H9 (cell line): Measurements from ENCODE around the gene SIGLEC10. TPM values are rescaled to one million over a fixed set of nuclear protein-coding genes. Genes with fewer than 3 reads are reported as not detected.

Experiments
- DNase-seq: peaks from one replicate; pipeline ENCODE4 v3.0.0-alpha.2; 2017
- H2AFZ ChIP-seq: one replicate; pipeline ENCODE4 v1.6.1; 2013; ENCODE audit warnings: mild to moderate bottlenecking, low read length, control low read depth, moderate library complexity
- H2AK5ac ChIP-seq: 2 replicates; pipeline ENCODE4 v1.6.1; 2013; ENCODE audit warnings: low read length, control low read depth, mixed read lengths; ENCODE audit not compliant: insufficient read length
- H2BK120ac ChIP-seq: one replicate; pipeline ENCODE4 v1.6.1; 2013; ENCODE audit warnings: low read depth, mild to moderate bottlenecking, low read length, control low read depth, inconsistent platforms; ENCODE audit not compliant: poor library complexity, severe bottlenecking
- H2BK12ac ChIP-seq: 2 replicates; pipeline ENCODE4 v1.6.1; 2013; ENCODE audit warnings: low read length, control low read depth, mixed read lengths, low read depth; ENCODE audit not compliant: insufficient read length
- H2BK15ac ChIP-seq: 2 replicates; pipeline ENCODE4 v1.6.1; 2013; ENCODE audit warnings: low read depth, low read length, control low read depth
- H2BK20ac ChIP-seq: one replicate; pipeline ENCODE4 v1.6.1; 2013; ENCODE audit warnings: low read depth, mild to moderate bottlenecking, low read length, control low read depth, inconsistent platforms; ENCODE audit not compliant: poor library complexity, severe bottlenecking
- H2BK5ac ChIP-seq: 2 replicates; pipeline ENCODE4 v1.6.1; 2013; ENCODE audit warnings: low read length, control low read depth, mixed read lengths; ENCODE audit not compliant: insufficient read length
- H3K14ac ChIP-seq: 2 replicates; pipeline ENCODE4 v1.6.1; 2013; ENCODE audit warnings: low read length, control low read depth; ENCODE audit not compliant: insufficient read depth
- H3K18ac ChIP-seq: 2 replicates; pipeline ENCODE4 v1.6.1; 2013; ENCODE audit warnings: low read depth, mild to moderate bottlenecking, mixed read lengths, low read length, control low read depth; ENCODE audit not compliant: insufficient read length
- H3K23ac ChIP-seq: 2 replicates; pipeline ENCODE4 v1.6.1; 2013; ENCODE audit warnings: low read length, control low read depth, mixed read lengths, low read depth; ENCODE audit not compliant: insufficient read length
- H3K23me2 ChIP-seq: 2 replicates; pipeline ENCODE4 v1.6.1; 2013; ENCODE audit warnings: low read depth, mild to moderate bottlenecking, mixed read lengths, low read length, control low read depth; ENCODE audit not compliant: insufficient read length, poor library complexity, severe bottlenecking
- H3K27ac ChIP-seq: 2 replicates; pipeline ENCODE4 v1.5.1; 2013; ENCODE audit warnings: low read length, control low read depth, mixed read lengths, low read depth; ENCODE audit not compliant: insufficient read length
- H3K27me3 ChIP-seq: 2 replicates; pipeline ENCODE4 v1.6.1; 2013; ENCODE audit warnings: low read length, control low read depth, inconsistent platforms; ENCODE audit not compliant: insufficient read depth
- H3K4ac ChIP-seq: 2 replicates; pipeline ENCODE4 v1.6.1; 2013; ENCODE audit warnings: low read depth, mild to moderate bottlenecking, control low read depth, inconsistent platforms, low read length, moderate library complexity
- H3K4me1 ChIP-seq: 2 replicates; pipeline ENCODE4 v1.6.1; 2013; ENCODE audit warnings: low read length, control low read depth, inconsistent platforms; ENCODE audit not compliant: insufficient read depth
- H3K4me2 ChIP-seq: 2 replicates; pipeline ENCODE4 v1.6.1; 2013; ENCODE audit warnings: low read length, control low read depth, mixed read lengths; ENCODE audit not compliant: insufficient read length, insufficient read depth
- H3K56ac ChIP-seq: 2 replicates; pipeline ENCODE4 v1.6.1; 2013; ENCODE audit warnings: low read depth, mild to moderate bottlenecking, mixed read lengths, low read length, control low read depth; ENCODE audit not compliant: insufficient read length
- H3K79me1 ChIP-seq: 2 replicates; pipeline ENCODE4 v1.6.1; 2013; ENCODE audit warnings: low read depth, mild to moderate bottlenecking, moderate library complexity, low read length, control low read depth, inconsistent platforms; ENCODE audit not compliant: insufficient read depth, poor library complexity, severe bottlenecking
- H3K79me2 ChIP-seq: 2 replicates; pipeline ENCODE4 v1.6.1; 2013; ENCODE audit warnings: low read length, control low read depth, inconsistent platforms; ENCODE audit not compliant: insufficient read depth
- H3K9ac ChIP-seq: 2 replicates; pipeline ENCODE4 v1.6.1; 2013; ENCODE audit warnings: low read length, control low read depth, mixed read lengths; ENCODE audit not compliant: insufficient read length; ENCODE audit errors: extremely low read depth
- H3K9me3 ChIP-seq: one replicate; pipeline ENCODE4 v1.6.1; 2013; ENCODE audit warnings: low read depth, low read length, inconsistent platforms; ENCODE audit not compliant: control insufficient read depth
- H3T11ph ChIP-seq: one replicate; pipeline ENCODE4 v1.6.1; 2013; ENCODE audit warnings: mild to moderate bottlenecking, low read length, control low read depth, inconsistent platforms
- H4K20me1 ChIP-seq: one replicate; pipeline ENCODE4 v1.6.1; 2013; ENCODE audit not compliant: control insufficient read depth, insufficient read length, insufficient read depth
- H4K5ac ChIP-seq: 2 replicates; pipeline ENCODE4 v1.6.1; 2013; ENCODE audit warnings: low read depth, mild to moderate bottlenecking, mixed read lengths, low read length, control low read depth; ENCODE audit not compliant: insufficient read length
- H4K8ac ChIP-seq: replicated peaks from 2 replicates; pipeline ENCODE4 v1.6.1; 2013; ENCODE audit warnings: low read length, control low read depth, mixed read lengths, low read depth; ENCODE audit not compliant: insufficient read length
- H4K91ac ChIP-seq: 2 replicates; pipeline ENCODE4 v1.6.1; 2013; ENCODE audit warnings: low read depth, mild to moderate bottlenecking, moderate library complexity, mixed read lengths, low read length, control low read depth; ENCODE audit not compliant: insufficient read length
- H3K27ac Mint-ChIP-seq, 3 experiments: 2 replicates in 2 of 3; 3 replicates in 1 of 3; pipeline ENCODE4 v1.8.0; 2020 to 2021; ENCODE audit warnings: mixed read lengths in 3 of 3, mild to moderate bottlenecking in 1 of 3, moderate library complexity in 1 of 3
- H3K27me3 Mint-ChIP-seq: 2 replicates; pipeline ENCODE4 v1.8.0; 2021; ENCODE audit warnings: low read depth, mild to moderate bottlenecking, moderate library complexity, mixed read lengths
- H3K36me3 Mint-ChIP-seq, 3 experiments: 2 replicates in 2 of 3; 3 replicates in 1 of 3; pipeline ENCODE4 v1.8.0; 2020 to 2021; ENCODE audit warnings: low read depth in 3 of 3, mixed read lengths in 3 of 3; ENCODE audit not compliant: insufficient read depth in 1 of 3
- H3K4me1 Mint-ChIP-seq, 2 experiments: 2 replicates each; pipeline ENCODE4 v1.8.0; 2020; ENCODE audit warnings: mixed read lengths in 2 of 2
- H3K4me3 Mint-ChIP-seq, 2 experiments: 2 replicates in 1 of 2; 3 replicates in 1 of 2; pipeline ENCODE4 v1.8.0; 2020 to 2021; ENCODE audit warnings: mild to moderate bottlenecking in 2 of 2, mixed read lengths in 2 of 2, moderate library complexity in 1 of 2
- H3K9me3 Mint-ChIP-seq, 2 experiments: 2 replicates in 1 of 2; 3 replicates in 1 of 2; pipeline ENCODE4 v1.8.0; 2020; ENCODE audit warnings: mild to moderate bottlenecking in 2 of 2, mixed read lengths in 2 of 2, moderate library complexity in 1 of 2
- CTCF ChIP-seq: fragments of 200-600 bp; sonication (generic); conservative IDR thresholded peaks from 3 replicates; pipeline ENCODE4 v1.8.0; 2021; ENCODE audit warnings: antibody characterized with exemption, mild to moderate bottlenecking
- WGBS: extraction: QIAGEN DNeasy Blood & Tissue Kit; methylation state at CpG from one replicate; pipeline ENCODE4 v1.1.7; 2013; ENCODE audit warnings: missing lambda C conversion rate, low lambda C conversion rate, mixed read lengths; ENCODE audit not compliant: insufficient read length; ENCODE audit errors: extremely low coverage; 5-methylcytosine and 5-hydroxymethylcytosine counted together
- total RNA-seq: library from RNA; stranded (reverse); gene quantifications from 2 replicates; pipeline ENCODE4 v1.2.1, GENCODE V29; 2021

The SIGLEC10 gene
- total RNA-seq, 1 experiment from 2014 or later: not detected

- no peak overlapping the region for H4K91ac ChIP-seq
- H2BK20ac ChIP-seq: no peak overlapping the region
- H4K20me1 ChIP-seq: no peaks in the 10 kb centered on the region
- Mint-ChIP-seq H3K9me3 (peaks cover 0 to 28% of the 10 kb centered on the region in 2 experiments; a peak in 2 of 5 replicates), H3K4me3 (no peak overlapping the region), H3K4me1 (peaks cover 2 to 10% of the 10 kb centered on the region in 2 experiments; a peak in 2 of 4 replicates), H3K27me3 (peaks cover 55% of the 10 kb centered on the region), H3K36me3 (no peaks in the 10 kb centered on the region), H3K27ac (no peak overlapping the region)
- no peak overlapping the region for H2BK15ac ChIP-seq
- no peak overlapping the region for H3K27ac ChIP-seq
- H3K23ac ChIP-seq: no peak overlapping the region
- H3K4me2 ChIP-seq: no peak overlapping the region
- H3K27me3 ChIP-seq: no peaks in the 10 kb centered on the region
- no peak overlapping the region for H2BK120ac ChIP-seq
- H2BK5ac ChIP-seq: no peak overlapping the region
- peak; percentile 40 for DNase-seq
- H4K5ac ChIP-seq: no peak overlapping the region
- no peaks in the 10 kb centered on the region for H3K79me1 ChIP-seq
- H3K4ac ChIP-seq: no peak overlapping the region
- H3K79me2 ChIP-seq: no peaks in the 10 kb centered on the region
- no peak overlapping the region for H3K56ac ChIP-seq
- H2AFZ ChIP-seq: no peak overlapping the region
- peak; percentile 64; the same call in 2 of the 3 replicates for TF ChIP-seq CTCF
- no peak overlapping the region for H4K8ac ChIP-seq
- H3K23me2 ChIP-seq: no peaks in the 10 kb centered on the region
- H3K9me3 ChIP-seq: no peaks in the 10 kb centered on the region
- no peak overlapping the region for H2AK5ac ChIP-seq
- no CpG with 5 or more reads among the region's 5 CpGs for WGBS
- H3K4me1 ChIP-seq: no peaks in the 10 kb centered on the region
- no peak overlapping the region for H3K14ac ChIP-seq
- H3K18ac ChIP-seq: no peak overlapping the region
- no peak overlapping the region for H3K9ac ChIP-seq
- H3T11ph ChIP-seq: no peak overlapping the region
- H2BK12ac ChIP-seq: no peak overlapping the region
Observed at GRCh38 chr19:51439021-51439465, 21.6 kb upstream of the SIGLEC10 start.
